NB4 (cell line): Measurements from ENCODE around the gene TYRO3.

Source experiments
- DNase-seq: peaks from one replicate; pipeline ENCODE4 v3.0.0; 2010; ENCODE audit warnings: low read depth
- H3K4me3 ChIP-seq: one replicate; pipeline ENCODE4 v1.5.1; 2011; ENCODE audit warnings: mild to moderate bottlenecking, low read depth, low read length, moderate library complexity
- CTCF ChIP-seq: IDR thresholded peaks from one replicate; pipeline ENCODE4 v1.5.1; 2012; ENCODE audit warnings: low read depth, low read length
- MAX ChIP-seq: IDR thresholded peaks from 2 replicates; pipeline ENCODE4 v1.6.1; 2011; ENCODE audit warnings: low read depth, low read length
- MYC ChIP-seq: IDR thresholded peaks from 2 replicates; pipeline ENCODE4 v1.6.1; 2011; ENCODE audit warnings: low read depth, low read length
- POLR2A ChIP-seq: IDR thresholded peaks from 2 replicates; pipeline ENCODE4 v1.6.1; 2011; ENCODE audit warnings: mild to moderate bottlenecking; ENCODE audit not compliant: insufficient read length; ENCODE audit errors: extremely low read depth

Gene TYRO3

GRCh38 chr15:41622901-41623300 lies 63.9 kb downstream of the TYRO3 start:
- H3K4me3 ChIP-seq = no peak overlapping the region
- TF ChIP-seq CTCF = no peak
- no peak for TF ChIP-seq POLR2A
- no peak for TF ChIP-seq MYC
- no peak for TF ChIP-seq MAX
- no peak for DNase-seq

- TF ChIP-seq CTCF (no peak), MYC (no peak), MAX (no peak), POLR2A (no peak)
- DNase-seq = no peak
- no peak overlapping the region for H3K4me3 ChIP-seq
These were observed 68.2 kb downstream of the TYRO3 start for GRCh38 chr15:41627203-41627602.

- no peak overlapping the region for H3K4me3 ChIP-seq
- no peak for DNase-seq
- TF ChIP-seq POLR2A (no peak), MAX (no peak), MYC (no peak), CTCF (no peak)
These were observed 70.5 kb downstream of the TYRO3 start for GRCh38 chr15:41629463-41629862.

GRCh38 chr15:41629883-41630282 lies 70.9 kb downstream of the TYRO3 start:
- DNase-seq = no peak
- no peak overlapping the region for H3K4me3 ChIP-seq

GRCh38 chr15:41630616-41631217 lies 71.7 kb downstream of the TYRO3 start:
- TF ChIP-seq MAX = no peak
- TF ChIP-seq MYC = no peak
- TF ChIP-seq CTCF = no peak
- no peak for TF ChIP-seq POLR2A
- H3K4me3 ChIP-seq = no peak overlapping the region
- DNase-seq = no peak

More at GRCh38 chr15:41629883-41630282, 70.9 kb downstream of the TYRO3 start:
- no peak for TF ChIP-seq MAX

- H3K4me3 ChIP-seq = no peak overlapping the region
- TF ChIP-seq MYC (no peak), CTCF (no peak), POLR2A (no peak), MAX (no peak)
- no peak for DNase-seq
These were observed 73.0 kb downstream of the TYRO3 start for GRCh38 chr15:41631880-41632470.
